Astrocyte (in vitro differentiated cells and primary cell): ENCODE results near the gene MBOAT7. TPM values are rescaled to one million over a fixed set of nuclear protein-coding genes. Genes with fewer than 3 reads are reported as not detected.
"Not testable (repeated sequence)": the region's sequence is repeated elsewhere in the genome, so short reads cannot be mapped to it uniquely, and the experiment has no call there.

Experiments used
- DNase-seq: peaks from one replicate; pipeline ENCODE4 v3.0.0-alpha.2; 2010; ENCODE audit warnings: low read depth
- FAIRE-seq: peaks from 2 replicates; lab custom pipeline; 2011; peaks lifted over from hg19 to GRCh38; lab: Jason Lieb, UNC
- H2AFZ ChIP-seq: 2 replicates; pipeline ENCODE4 v1.6.0; 2012; ENCODE audit warnings: low read depth, low read length, inconsistent platforms
- H3K27ac ChIP-seq: 2 replicates; pipeline ENCODE4 v1.5.1; 2011; ENCODE audit warnings: low read depth, low read length, inconsistent platforms
- H3K27me3 ChIP-seq: 2 replicates; pipeline ENCODE4 v1.6.0; 2011; ENCODE audit warnings: low read length, inconsistent platforms; ENCODE audit not compliant: insufficient read depth
- H3K36me3 ChIP-seq: 2 replicates; pipeline ENCODE4 v1.5.1; 2011; ENCODE audit warnings: low read length, inconsistent platforms; ENCODE audit not compliant: insufficient read depth
- H3K4me1 ChIP-seq: 2 replicates; pipeline ENCODE4 v1.5.1; 2011; ENCODE audit warnings: low read length, inconsistent platforms; ENCODE audit not compliant: insufficient read depth
- H3K4me2 ChIP-seq: 2 replicates; pipeline ENCODE4 v1.6.0; 2012; ENCODE audit warnings: low read length, inconsistent platforms
- H3K4me3 ChIP-seq: 2 replicates; pipeline ENCODE4 v1.5.1; 2011; ENCODE audit warnings: low read depth, mild to moderate bottlenecking, low read length, inconsistent platforms; ENCODE audit not compliant: insufficient read depth
- H3K79me2 ChIP-seq: 2 replicates; pipeline ENCODE4 v1.6.0; 2012; ENCODE audit warnings: mild to moderate bottlenecking, low read length, inconsistent platforms; ENCODE audit not compliant: insufficient read depth
- H3K9ac ChIP-seq: 2 replicates; pipeline ENCODE4 v1.6.0; 2012; ENCODE audit warnings: mild to moderate bottlenecking, low read length, inconsistent platforms
- H3K9me3 ChIP-seq: 2 replicates; pipeline ENCODE4 v1.5.1; 2012; ENCODE audit warnings: low read depth, mild to moderate bottlenecking, low read length, inconsistent platforms; ENCODE audit not compliant: insufficient read depth
- H4K20me1 ChIP-seq: 2 replicates; pipeline ENCODE4 v1.6.0; 2012; ENCODE audit warnings: low read length, inconsistent platforms; ENCODE audit not compliant: insufficient read depth
- H3K27ac Mint-ChIP-seq: one replicate; pipeline ENCODE4 v1.8.0; 2021; ENCODE audit warnings: mild to moderate bottlenecking, mixed read lengths; ENCODE audit not compliant: unreplicated experiment
- H3K27me3 Mint-ChIP-seq: one replicate; pipeline ENCODE4 v1.8.0; 2021; ENCODE audit warnings: low read depth, mixed read lengths; ENCODE audit not compliant: unreplicated experiment
- H3K36me3 Mint-ChIP-seq: one replicate; pipeline ENCODE4 v1.8.0; 2021; ENCODE audit warnings: low read depth, mixed read lengths; ENCODE audit not compliant: unreplicated experiment
- H3K4me1 Mint-ChIP-seq: one replicate; pipeline ENCODE4 v1.8.0; 2021; ENCODE audit warnings: low read depth, mixed read lengths; ENCODE audit not compliant: unreplicated experiment
- H3K4me3 Mint-ChIP-seq: one replicate; pipeline ENCODE4 v1.8.0; 2021; ENCODE audit warnings: mild to moderate bottlenecking, moderate library complexity, mixed read lengths; ENCODE audit not compliant: unreplicated experiment
- H3K9me3 Mint-ChIP-seq: one replicate; pipeline ENCODE4 v1.8.0; 2021; ENCODE audit warnings: mild to moderate bottlenecking, mixed read lengths; ENCODE audit not compliant: unreplicated experiment
- EZH2 ChIP-seq: IDR thresholded peaks from 2 replicates; pipeline ENCODE4 v1.6.1; 2012; ENCODE audit warnings: mild to moderate bottlenecking, low read length, inconsistent platforms; ENCODE audit not compliant: insufficient read depth
- total RNA-seq: library from RNA; stranded (reverse); gene quantifications from 2 replicates; pipeline ENCODE4 v1.2.1, GENCODE V29; 2021
- TF ChIP-seq, protein P1 (sequence below): IDR thresholded peaks from 2 replicates; pipeline ENCODE4 v1.5.1; 2011; ENCODE audit warnings: low read depth, mild to moderate bottlenecking, inconsistent platforms, low read length, moderate library complexity; ENCODE audit not compliant: insufficient read depth

The MBOAT7 gene
- total RNA-seq, 1 donor from 2014 or later: 162 TPM

DNA sequence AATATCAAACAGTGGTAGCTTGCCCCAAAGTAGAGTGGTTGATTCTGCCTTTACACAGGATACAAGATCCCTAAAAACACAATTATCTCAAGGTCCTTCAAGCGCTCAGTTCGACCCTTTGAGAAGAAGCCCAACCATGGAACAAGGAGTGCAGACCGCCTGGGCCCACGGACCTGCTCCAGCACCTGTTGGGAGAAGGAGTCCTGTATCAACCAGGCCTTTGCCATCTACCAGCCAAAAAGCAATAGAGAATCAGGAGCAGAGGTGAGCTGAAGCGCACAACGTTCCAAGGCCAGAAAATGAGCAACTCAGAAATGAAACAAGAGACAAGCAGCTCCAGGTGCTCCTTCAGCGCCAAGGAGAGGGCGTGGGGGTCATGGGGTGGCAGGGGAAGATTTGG is 39.8 kb upstream of the MBOAT7 start:
- Histone ChIP-seq H3K27ac (no peak overlapping the region), H3K9ac (no peak overlapping the region), H3K4me1 (no peaks in the 10 kb centered on the region), H3K36me3 (no peaks in the 10 kb centered on the region), H2AFZ (no peak overlapping the region), H3K9me3 (no peaks in the 10 kb centered on the region), H3K79me2 (no peaks in the 10 kb centered on the region), H3K4me3 (no peak overlapping the region), H3K27me3 (peaks cover 5% of the 10 kb centered on the region), H3K4me2 (no peak overlapping the region), H4K20me1 (no peaks in the 10 kb centered on the region)
- Mint-ChIP-seq H3K36me3 (peaks cover under 1% of the 10 kb centered on the region), H3K9me3 (peaks cover 16% of the 10 kb centered on the region), H3K27me3 (peaks cover 29% of the 10 kb centered on the region), H3K4me1 (no peaks in the 10 kb centered on the region), H3K4me3 (no peak overlapping the region), H3K27ac (no peak overlapping the region)
- TF ChIP-seq, protein P1, sequence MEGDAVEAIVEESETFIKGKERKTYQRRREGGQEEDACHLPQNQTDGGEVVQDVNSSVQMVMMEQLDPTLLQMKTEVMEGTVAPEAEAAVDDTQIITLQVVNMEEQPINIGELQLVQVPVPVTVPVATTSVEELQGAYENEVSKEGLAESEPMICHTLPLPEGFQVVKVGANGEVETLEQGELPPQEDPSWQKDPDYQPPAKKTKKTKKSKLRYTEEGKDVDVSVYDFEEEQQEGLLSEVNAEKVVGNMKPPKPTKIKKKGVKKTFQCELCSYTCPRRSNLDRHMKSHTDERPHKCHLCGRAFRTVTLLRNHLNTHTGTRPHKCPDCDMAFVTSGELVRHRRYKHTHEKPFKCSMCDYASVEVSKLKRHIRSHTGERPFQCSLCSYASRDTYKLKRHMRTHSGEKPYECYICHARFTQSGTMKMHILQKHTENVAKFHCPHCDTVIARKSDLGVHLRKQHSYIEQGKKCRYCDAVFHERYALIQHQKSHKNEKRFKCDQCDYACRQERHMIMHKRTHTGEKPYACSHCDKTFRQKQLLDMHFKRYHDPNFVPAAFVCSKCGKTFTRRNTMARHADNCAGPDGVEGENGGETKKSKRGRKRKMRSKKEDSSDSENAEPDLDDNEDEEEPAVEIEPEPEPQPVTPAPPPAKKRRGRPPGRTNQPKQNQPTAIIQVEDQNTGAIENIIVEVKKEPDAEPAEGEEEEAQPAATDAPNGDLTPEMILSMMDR: no peak
- TF ChIP-seq EZH2: no peak
- FAIRE-seq: no peak
- no peak for DNase-seq

DNA sequence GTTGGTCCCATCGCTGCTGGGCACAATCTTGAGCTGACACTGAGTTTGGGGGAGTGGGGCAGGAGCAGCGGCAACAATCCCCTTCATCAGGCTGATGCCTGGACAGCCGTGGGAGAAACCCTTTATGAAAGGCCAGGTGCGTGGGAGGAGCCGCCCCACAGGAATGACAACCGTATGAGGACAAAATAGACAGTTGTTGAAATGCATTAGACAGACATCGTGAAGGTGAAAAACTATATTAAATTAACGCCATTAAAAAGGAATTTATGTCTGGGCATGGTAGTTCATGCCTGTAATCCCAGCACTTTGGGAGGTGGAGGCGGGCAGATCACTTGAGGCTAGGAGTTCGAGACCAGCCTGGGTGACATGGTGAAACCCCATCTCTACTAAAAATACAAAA is 35.2 kb upstream of the MBOAT7 start:
- H4K20me1 ChIP-seq, H3K4me2 ChIP-seq, H3K4me3 Mint-ChIP-seq, H3K4me1 Mint-ChIP-seq, H3K9ac ChIP-seq, H3K4me3 ChIP-seq, H3K36me3 Mint-ChIP-seq, H3K9me3 ChIP-seq, H3K36me3 ChIP-seq, DNase-seq, H3K79me2 ChIP-seq, H3K27ac ChIP-seq, H3K4me1 ChIP-seq, H3K27ac Mint-ChIP-seq, H2AFZ ChIP-seq, H3K27me3 ChIP-seq, FAIRE-seq: not testable (repeated sequence)
- H3K9me3 Mint-ChIP-seq: peaks cover 11% of the 10 kb centered on the region
- peaks cover 23% of the 10 kb centered on the region for H3K27me3 Mint-ChIP-seq

DNA sequence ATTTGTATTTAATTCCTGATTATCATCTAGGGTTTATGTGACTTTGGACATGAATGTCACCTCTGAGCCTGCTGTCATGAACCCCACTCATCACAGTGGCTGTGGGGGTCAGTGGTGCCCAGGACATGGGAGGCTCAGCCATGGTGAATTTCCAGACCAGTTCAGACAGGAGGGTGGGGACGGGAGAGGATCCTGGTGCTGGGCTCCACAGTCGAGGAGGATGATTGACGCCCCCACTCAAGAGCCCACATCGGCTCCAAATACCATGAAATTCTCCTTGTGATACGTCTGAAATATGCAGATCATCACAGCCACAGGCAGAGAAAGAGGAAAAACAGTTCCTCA is 34.5 kb upstream of the MBOAT7 start:
- not testable (repeated sequence) for H3K9me3 Mint-ChIP-seq, FAIRE-seq, H3K9ac ChIP-seq, H3K27me3 ChIP-seq, DNase-seq, H3K36me3 ChIP-seq, H3K4me3 Mint-ChIP-seq, H3K9me3 ChIP-seq, H3K4me3 ChIP-seq, H3K4me1 Mint-ChIP-seq, H3K36me3 Mint-ChIP-seq, H3K27ac Mint-ChIP-seq, H2AFZ ChIP-seq, H3K4me1 ChIP-seq, H4K20me1 ChIP-seq, H3K27ac ChIP-seq, H3K79me2 ChIP-seq, H3K4me2 ChIP-seq
- H3K27me3 Mint-ChIP-seq: peaks cover 19% of the 10 kb centered on the region

DNA sequence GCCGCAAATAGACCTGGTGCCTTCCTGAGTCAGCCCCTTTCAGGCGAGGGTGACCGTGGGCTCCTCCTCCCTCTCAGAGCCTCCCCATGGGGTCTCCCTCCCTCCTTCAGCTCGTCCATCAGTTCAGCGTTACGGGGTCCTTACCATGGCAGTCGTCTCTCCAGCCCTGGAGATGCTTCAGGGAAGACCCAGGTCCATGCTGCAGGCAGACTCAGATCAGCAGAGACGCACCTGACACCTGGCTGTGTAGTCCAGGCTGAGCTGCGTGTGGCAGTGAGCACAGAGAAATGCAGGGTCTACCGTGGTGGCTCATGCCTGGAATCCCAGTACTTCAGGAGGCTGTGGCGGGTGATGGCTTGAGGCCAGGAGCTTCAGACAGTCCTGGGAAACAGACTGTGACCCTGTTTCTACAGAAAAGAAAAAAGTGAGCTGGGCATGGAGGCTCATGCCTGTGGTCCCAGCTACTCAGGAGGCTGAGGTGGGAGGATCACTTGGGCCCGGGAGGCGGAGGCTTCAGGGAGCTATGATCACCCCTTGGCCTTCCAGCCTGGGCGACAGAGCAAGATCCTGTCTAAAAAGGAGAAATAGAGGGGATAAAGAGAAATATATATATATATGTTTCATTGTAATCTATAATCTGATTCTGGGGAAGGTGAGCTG is 34.0 kb upstream of the MBOAT7 start:
- not testable (repeated sequence) for DNase-seq, H3K36me3 ChIP-seq, H3K9ac ChIP-seq, H3K27ac ChIP-seq, H3K9me3 Mint-ChIP-seq, H3K4me3 ChIP-seq, H3K4me3 Mint-ChIP-seq, H4K20me1 ChIP-seq, H3K4me2 ChIP-seq, H3K27ac Mint-ChIP-seq, H3K27me3 ChIP-seq, H3K4me1 Mint-ChIP-seq, H3K79me2 ChIP-seq, H3K9me3 ChIP-seq, H2AFZ ChIP-seq, FAIRE-seq, H3K36me3 Mint-ChIP-seq, H3K4me1 ChIP-seq
- H3K27me3 Mint-ChIP-seq: peaks cover 17% of the 10 kb centered on the region

DNA sequence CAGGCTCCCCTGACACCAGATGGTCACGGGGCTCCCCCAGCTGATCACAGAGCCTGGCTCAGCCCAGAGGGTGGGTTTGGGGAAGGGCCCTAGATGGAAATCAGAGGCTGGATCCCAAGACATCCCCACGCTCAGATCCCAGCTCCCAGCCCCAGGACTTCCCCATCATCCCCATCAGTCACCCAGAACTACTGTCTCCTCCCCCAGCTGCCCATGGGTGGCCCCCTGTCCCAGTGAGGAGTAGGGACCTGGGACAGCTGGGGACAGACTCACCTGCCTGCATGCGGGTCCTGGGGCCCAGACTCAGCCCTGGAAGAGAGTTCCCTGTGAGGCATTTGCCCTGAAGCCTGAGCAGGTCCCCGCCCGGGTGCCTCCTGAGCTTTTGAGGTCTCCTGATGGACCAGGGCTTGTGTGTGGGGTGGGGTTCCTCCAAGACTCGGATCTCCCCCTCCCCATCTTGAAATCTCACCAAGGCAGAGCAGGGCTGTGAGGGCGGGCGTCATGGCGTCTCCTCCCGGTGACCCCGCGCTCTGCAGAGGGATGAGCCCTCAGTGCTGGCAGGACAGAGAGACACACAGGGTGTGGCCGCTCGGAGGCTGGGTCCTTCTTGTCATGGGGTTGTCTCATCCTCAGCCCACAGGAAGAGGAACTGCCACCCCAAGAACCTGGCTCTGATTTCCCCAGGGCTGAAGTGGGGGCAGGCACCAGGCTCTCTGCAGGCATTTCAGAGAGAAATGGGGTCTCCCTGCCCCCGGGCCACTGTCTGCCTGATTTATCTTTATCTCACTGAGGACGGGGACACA is 33.3 kb upstream of the MBOAT7 start, which contains the start of gene LILRB3:
Gene LILRB3 (minus strand): TSS at position 534 of the 803 bp plus-strand sequence. CDS start 31 bp downstream, at position 503.
- not testable (repeated sequence) for H3K27ac ChIP-seq, H3K9ac ChIP-seq, DNase-seq, H3K4me1 Mint-ChIP-seq, H4K20me1 ChIP-seq, H3K27ac Mint-ChIP-seq, H3K4me3 ChIP-seq, H2AFZ ChIP-seq, H3K4me3 Mint-ChIP-seq, H3K9me3 ChIP-seq, H3K4me1 ChIP-seq, H3K9me3 Mint-ChIP-seq, H3K4me2 ChIP-seq, FAIRE-seq, H3K36me3 ChIP-seq, H3K36me3 Mint-ChIP-seq, H3K79me2 ChIP-seq, H3K27me3 ChIP-seq
- H3K27me3 Mint-ChIP-seq: peaks cover 17% of the 10 kb centered on the region
